MM.1S (cell line): ENCODE results near the gene FTL.

ENCODE experiments used
- CTCF ChIP-seq: fragments of 300-600 bp; sonication (generic); IDR thresholded peaks from 2 replicates; pipeline ENCODE4 v1.5.1; 2016; ENCODE audit warnings: antibody characterized with exemption, low read length, mixed read lengths
- EZH2 ChIP-seq: fragments of 300-600 bp; sonication (generic); optimal IDR thresholded peaks from 2 replicates; pipeline ENCODE3; 2017; ENCODE audit warnings: low read depth, mild to moderate bottlenecking, antibody characterized with exemption, low read length, mixed read lengths

GRCh38 chr19:49006905-49007304 lies 41.8 kb downstream of the FTL start:
- no peak for TF ChIP-seq EZH2
- TF ChIP-seq CTCF: no peak
